Neural progenitor cell (in vitro differentiated cells): ENCODE data around the gene TEPSIN.

Source experiments
- CTCF ChIP-seq: fragments of 200-600 bp; sonication (generic); IDR thresholded peaks from 2 replicates; pipeline ENCODE4 v1.5.1; 2017; ENCODE audit warnings: antibody characterized with exemption, mild to moderate bottlenecking
- EZH2phosphoT487 ChIP-seq: fragments of 200-600 bp; sonication (generic); IDR thresholded peaks from 2 replicates; pipeline ENCODE4 v1.6.1; 2017; ENCODE audit warnings: antibody characterized with exemption

GRCh38 chr17:81261096-81261495 lies 22.2 kb upstream of the TEPSIN start:
- no peak for TF ChIP-seq CTCF
- no peak for TF ChIP-seq EZH2phosphoT487
